GM19455 (cell line): ENCODE measurements around the gene CD70.
"Not testable (repeated sequence)": the region's sequence is repeated elsewhere in the genome, so short reads cannot be mapped to it uniquely, and the experiment has no call there.

Experiments
- ATAC-seq: cut with Tn5 transposase; IDR thresholded peaks from one replicate; pipeline ENCODE4 v1.9.1; 2021; ENCODE audit not compliant: unreplicated experiment

Gene CD70

DNA sequence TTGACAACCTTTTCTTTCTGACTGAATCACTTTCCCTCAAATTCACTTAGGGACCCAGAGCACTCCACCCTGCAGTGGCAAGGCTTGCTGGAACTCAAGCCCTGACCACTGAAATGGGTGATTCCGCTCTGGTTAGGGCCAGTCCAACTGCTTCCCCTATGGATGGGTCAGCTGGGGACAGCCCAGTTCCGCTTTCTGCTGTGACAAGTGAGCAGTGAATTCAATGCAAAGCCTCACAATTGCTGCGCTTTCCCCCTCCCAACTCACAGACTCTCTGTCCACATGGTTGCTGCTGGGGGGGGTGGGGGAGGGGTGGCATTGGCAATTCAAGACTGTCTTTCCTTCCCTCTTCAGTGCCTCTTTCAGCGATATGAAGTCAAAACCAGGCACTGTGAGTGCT is 18.7 kb downstream of the CD70 start:
- no peak for ATAC-seq

DNA sequence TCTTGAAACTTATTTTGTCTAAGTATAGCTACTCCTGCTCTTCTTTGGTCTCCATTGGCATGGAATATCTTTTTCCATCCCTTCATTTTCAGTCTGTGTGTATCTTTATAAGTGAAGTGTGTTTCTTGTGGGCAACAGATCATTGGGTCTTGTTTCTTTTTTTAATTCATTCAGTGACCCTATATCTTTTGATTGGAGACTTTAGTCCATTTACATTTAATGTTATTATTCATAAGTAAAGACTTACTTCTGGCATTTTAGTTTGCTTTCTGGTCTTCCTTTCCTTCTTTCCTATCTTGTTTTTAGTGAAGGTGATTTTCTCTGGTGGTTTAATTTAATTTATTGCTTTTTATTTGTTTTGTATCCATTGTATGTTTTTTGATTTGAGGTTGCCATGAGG is 19.8 kb downstream of the CD70 start:
- ATAC-seq: no peak

GRCh38 chr19:6570764-6571163 is 20.2 kb downstream of the CD70 start:
- no peak for ATAC-seq

GRCh38 chr19:6568816-6569215 is 22.1 kb downstream of the CD70 start:
- ATAC-seq: no peak

- ATAC-seq: no peak
These were observed 22.9 kb downstream of the CD70 start for GRCh38 chr19:6568010-6568526.

DNA sequence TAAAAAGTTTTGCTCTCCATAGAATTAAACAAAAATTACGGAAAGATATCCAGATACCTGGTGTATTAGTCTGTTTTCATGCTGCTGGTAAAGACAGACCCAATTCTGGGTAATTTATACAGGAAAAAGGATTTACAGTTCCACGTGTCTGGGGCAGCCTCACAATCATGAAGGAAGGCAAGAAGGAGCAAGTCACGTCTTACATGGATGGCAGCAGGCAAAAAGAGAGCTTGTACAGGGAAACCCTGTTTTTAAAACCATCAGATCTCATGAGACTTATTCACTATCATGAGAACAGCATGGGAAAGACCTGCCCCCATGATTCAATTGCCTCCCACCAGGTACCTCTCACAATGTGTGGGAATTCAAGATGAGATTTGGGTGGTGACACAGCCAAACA is 24.2 kb downstream of the CD70 start:
- not testable (repeated sequence) for ATAC-seq

GRCh38 chr19:6564393-6564792 is 26.6 kb downstream of the CD70 start:
- ATAC-seq: no peak

DNA sequence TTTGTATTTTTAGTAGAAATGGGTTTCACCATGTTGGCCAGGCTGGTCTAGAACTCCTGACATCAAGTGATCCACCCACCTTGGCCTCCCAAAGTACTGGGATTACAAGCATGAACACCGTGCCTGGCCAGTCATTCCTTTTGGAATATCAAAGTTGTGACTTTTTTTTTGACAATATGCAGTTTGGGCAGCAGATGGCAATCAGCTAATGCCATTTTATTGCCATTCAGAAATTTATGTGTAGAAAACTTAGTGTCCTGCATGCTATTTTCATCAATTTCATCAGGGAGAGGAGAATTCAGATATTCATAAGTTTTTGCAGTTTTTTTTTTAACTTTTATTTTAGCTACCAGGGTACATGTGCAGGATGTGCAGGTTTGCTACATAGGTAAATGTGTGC is 28.5 kb downstream of the CD70 start:
- ATAC-seq: not testable (repeated sequence)

GRCh38 chr19:6556480-6557195 is 34.3 kb downstream of the CD70 start:
- no peak for ATAC-seq

DNA sequence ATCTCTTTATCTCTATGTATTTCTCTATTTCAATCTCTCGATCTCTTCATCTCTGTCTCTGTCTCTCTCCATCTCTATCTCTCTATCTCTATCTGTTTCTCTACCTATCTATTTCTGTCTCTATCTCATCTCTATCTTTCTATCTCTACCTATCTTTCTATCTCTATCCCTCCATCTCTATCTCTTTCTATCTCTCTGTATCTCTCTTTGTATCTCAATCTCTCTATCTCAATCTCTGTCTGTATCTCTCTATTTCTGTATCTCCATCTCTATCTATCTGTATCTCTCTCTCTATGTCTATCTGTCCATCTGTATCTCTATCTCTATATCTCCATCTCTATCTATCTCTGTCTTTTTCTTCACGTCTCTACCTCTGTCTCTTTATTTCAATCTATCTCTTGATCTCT is 34.9 kb downstream of the CD70 start:
- ATAC-seq: no peak

- ATAC-seq: no peak
These were observed 39.1 kb downstream of the CD70 start for GRCh38 chr19:6551607-6552450.

- no peak for ATAC-seq
These were observed 39.9 kb downstream of the CD70 start for GRCh38 chr19:6551091-6551490.

DNA sequence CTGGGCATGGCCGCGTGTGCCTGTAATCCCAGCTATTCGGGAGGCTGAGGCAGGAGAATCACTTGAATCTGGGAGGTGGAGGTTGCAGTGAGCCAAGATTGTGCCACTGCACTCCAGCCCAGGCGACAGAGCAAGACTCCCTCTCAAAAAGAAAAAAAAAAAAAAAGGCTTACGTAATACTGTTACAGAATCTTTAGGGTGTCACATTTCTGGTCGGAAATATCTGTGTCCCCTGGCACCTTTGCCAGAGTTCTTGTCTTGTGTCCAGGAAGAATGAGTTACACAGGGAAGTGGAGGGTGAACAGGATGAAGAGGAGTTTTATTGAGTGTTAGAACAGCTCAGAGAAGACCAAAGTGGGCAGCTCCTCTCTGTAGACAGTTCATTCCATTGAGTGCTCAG is 40.3 kb downstream of the CD70 start:
- ATAC-seq: not testable (repeated sequence)

DNA sequence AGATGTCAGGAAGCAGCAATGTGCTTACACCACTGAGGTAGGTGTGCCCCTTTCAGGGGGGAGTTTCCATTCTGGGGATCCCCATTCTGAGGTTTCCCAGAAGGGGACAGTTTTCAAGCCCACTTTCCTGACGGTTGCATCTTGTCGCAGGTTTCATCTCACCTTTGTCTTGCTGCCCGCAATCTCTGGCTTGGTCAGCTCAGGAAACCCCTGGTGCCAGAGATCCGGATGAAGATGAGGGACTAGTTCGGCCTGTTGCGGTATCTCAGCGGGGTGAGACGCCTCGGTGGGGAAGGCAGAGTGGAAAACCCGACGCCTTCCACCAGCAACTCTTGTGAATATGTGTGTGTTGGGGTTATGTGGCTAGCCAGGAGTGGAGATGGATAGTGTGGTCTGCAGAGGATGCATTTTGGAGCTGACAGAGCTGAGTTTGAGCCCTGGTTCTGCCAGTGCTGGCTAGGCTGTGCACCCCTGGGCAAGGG is 47.0 kb downstream of the CD70 start:
- ATAC-seq: no peak

DNA sequence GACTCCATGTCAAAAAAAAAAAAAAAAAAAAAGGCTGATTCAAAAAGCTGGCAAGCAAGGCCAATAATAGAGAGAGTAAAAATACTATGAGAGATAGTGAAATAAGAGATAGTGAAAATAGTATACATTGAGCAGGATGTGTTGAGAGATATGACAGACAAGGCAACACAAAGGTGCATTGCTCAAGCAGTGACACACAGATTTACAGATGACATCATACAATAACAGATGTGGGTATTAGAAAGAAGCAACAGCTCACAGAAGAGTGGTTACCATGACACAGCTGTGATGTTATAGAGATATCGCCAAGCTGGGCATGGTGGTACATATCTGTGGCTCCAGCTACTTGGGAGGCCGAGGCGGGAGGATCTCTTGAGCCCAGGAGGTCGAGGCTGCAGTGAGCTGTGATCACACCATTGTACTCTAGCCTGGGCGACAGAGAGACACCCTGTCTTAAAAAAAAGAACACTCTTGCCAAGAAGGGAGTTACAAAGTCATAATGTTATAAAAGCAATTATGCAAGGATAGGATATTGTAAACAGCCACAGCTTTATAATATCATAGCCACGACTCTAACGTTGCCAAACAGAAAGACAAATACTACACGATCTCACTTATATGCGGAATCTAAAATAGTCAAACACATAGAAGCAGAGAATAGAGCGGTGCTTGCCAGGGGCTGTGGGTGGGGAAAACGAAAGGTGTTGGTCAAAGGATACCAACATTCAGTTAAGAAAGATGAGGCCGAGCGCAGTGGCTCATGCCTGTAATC is 49.8 kb downstream of the CD70 start:
- ATAC-seq: no peak

- ATAC-seq: no peak
These were observed 51.4 kb downstream of the CD70 start for GRCh38 chr19:6539514-6539913.
